Activated naive CD4-positive, alpha-beta T cell treated with anti-CD3 and anti-CD28 coated beads, Interleukin-2, amount 10 ng/mL, durations not matched to agents 7 days and 5 days (primary cell): ENCODE measurements around the gene ITSN1.

Source experiments
- CTCF ChIA-PET: fragments of 350-600 bp; sonication (Branson Sonifier 250); formaldehyde crosslinking; loops from one replicate; lab custom pipeline; 2021; ENCODE audit warnings: antibody characterized with exemption; lab: Charles Lee
- DNase-seq: peaks from one replicate; pipeline ENCODE4 v3.0.0-alpha.2; 2020
- H3K27ac Mint-ChIP-seq: one replicate; pipeline ENCODE4 v1.8.0; 2021; ENCODE audit warnings: mild to moderate bottlenecking, moderate library complexity, mixed read lengths
- H3K27me3 Mint-ChIP-seq: one replicate; pipeline ENCODE4 v1.8.0; 2021; ENCODE audit warnings: mild to moderate bottlenecking, mixed read lengths
- H3K36me3 Mint-ChIP-seq: one replicate; pipeline ENCODE4 v1.8.0; 2021; ENCODE audit warnings: mixed read lengths
- H3K4me1 Mint-ChIP-seq: one replicate; pipeline ENCODE4 v1.8.0; 2021; ENCODE audit warnings: mixed read lengths
- H3K4me3 Mint-ChIP-seq: one replicate; pipeline ENCODE4 v1.8.0; 2021; ENCODE audit warnings: mild to moderate bottlenecking, moderate library complexity, mixed read lengths
- H3K9me3 Mint-ChIP-seq: one replicate; pipeline ENCODE4 v1.8.0; 2021; ENCODE audit warnings: mixed read lengths

ITSN1 gene

DNA sequence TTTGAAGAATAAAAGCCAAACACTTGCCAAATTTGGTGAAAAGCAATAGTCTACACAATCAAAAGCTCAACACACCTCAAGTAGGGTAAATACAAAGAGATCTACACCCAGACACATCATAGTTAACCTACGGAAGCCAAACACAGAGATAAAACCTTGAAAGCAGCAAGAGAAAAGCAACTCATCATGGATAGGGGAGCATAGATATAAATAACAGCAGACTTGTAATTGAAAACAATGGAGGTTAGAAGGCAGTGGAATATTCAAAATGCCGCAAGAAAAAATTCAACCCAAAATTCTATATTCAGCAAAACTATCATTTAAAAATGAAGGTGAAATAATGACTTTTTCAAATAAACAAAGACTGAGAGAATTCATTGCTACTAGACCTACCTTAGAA, 105.1 kb downstream of the ITSN1 start:
- Mint-ChIP-seq H3K36me3 (no peaks in the 10 kb centered on the region), H3K27me3 (peaks cover 8% of the 10 kb centered on the region), H3K4me1 (no peaks in the 10 kb centered on the region), H3K27ac (no peak overlapping the region), H3K9me3 (peaks cover 15% of the 10 kb centered on the region), H3K4me3 (no peak overlapping the region)
- DNase-seq: no peak
- CTCF ChIA-PET: interaction anchor here (0.6 kb wide), 1 partner anchor 353 kb away, joined by 3 read pairs; no protein-coding TSS in a partner anchor

DNA sequence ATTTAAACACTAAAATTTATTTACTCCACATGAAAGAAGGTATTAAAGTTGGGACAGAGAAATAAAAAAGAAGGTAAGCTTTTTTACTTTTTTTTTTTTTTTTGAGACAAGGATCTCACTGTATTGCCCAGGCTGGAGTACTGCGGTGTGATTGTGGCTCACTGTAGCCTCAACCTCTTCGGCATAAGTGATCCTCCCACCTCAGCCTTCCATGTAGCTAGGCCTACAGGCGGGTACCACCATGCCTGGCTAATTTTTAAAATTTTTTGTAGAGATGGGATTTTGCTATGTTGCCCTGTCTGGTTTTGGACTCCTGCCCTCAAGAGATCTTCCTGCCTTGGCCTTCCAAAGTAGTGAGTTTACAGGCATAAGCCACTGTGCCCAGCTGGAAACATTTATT, 106.6 kb downstream of the ITSN1 start:
- Mint-ChIP-seq H3K27ac (no peak overlapping the region), H3K9me3 (peaks cover 15% of the 10 kb centered on the region), H3K36me3 (no peaks in the 10 kb centered on the region), H3K4me1 (no peaks in the 10 kb centered on the region), H3K27me3 (peaks cover 8% of the 10 kb centered on the region), H3K4me3 (no peak overlapping the region)
- CTCF ChIA-PET: no interaction called here
- DNase-seq: no peak

DNA sequence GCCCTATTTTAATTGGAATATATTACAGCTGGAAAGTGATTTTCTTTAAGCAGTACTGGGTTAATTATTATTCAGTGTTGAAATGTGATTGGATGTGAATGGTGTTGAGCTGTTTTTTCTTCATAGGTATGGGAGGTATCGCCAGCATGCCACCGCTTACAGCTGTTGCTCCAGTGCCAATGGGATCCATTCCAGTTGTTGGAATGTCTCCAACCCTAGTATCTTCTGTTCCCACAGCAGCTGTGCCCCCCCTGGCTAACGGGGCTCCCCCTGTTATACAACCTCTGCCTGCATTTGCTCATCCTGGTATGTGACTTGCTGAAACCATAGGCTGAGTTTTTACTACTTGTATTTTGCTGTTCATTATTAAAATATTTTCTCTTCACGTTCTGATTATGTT, 107.7 kb downstream of the ITSN1 start:
- no peak for DNase-seq
- Mint-ChIP-seq H3K27ac (no peak overlapping the region), H3K9me3 (peaks cover 15% of the 10 kb centered on the region), H3K4me3 (no peak overlapping the region), H3K27me3 (peaks cover 8% of the 10 kb centered on the region), H3K36me3 (no peaks in the 10 kb centered on the region), H3K4me1 (no peaks in the 10 kb centered on the region)
- CTCF ChIA-PET: no interaction called here

DNA sequence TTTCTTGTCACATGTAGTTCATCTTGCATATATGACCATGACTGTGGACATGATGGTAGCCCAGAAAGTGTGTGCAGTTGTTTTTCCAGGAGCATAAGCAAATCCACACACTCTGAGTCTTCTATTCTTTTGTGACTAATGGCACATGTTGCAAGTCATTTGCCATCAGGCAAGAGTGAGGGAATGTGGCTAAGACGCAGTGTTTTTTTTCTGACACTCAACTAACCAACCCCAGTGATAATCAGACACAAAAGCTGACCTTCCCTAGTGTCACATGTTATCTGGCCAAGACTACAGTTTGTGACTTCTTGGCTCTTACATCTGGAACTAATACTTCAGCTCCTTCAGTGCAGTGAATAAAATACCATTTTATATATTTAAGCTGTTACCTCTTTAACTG, 108.8 kb downstream of the ITSN1 start:
- Mint-ChIP-seq H3K27ac (no peak overlapping the region), H3K9me3 (peaks cover 14% of the 10 kb centered on the region), H3K36me3 (no peaks in the 10 kb centered on the region), H3K4me3 (no peak overlapping the region), H3K27me3 (peaks cover 8% of the 10 kb centered on the region), H3K4me1 (no peaks in the 10 kb centered on the region)
- no peak for DNase-seq
- CTCF ChIA-PET: no interaction called here

DNA sequence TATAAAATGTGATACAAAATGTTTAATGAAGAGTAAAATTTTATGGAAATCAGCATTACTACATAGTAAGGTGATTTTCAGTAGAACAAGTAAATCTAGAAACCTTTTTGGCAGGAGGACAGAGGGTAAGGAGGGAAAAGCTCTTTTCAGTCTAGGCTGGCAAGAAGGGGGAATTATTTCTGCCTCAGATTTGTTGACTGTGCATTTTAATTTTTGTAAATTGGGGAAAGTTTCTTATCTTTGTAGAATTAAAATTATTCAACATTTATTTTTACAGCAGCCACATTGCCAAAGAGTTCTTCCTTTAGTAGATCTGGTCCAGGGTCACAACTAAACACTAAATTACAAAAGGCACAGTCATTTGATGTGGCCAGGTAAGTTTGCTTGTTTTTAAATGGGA, 109.2 kb downstream of the ITSN1 start:
- no peak overlapping the region for H3K27ac Mint-ChIP-seq
- no peak for DNase-seq
- H3K9me3 Mint-ChIP-seq: peaks cover 10% of the 10 kb centered on the region
- no peaks in the 10 kb centered on the region for H3K36me3 Mint-ChIP-seq
- CTCF ChIA-PET: no interaction called here
- no peaks in the 10 kb centered on the region for H3K4me1 Mint-ChIP-seq
- peaks cover 6% of the 10 kb centered on the region for H3K27me3 Mint-ChIP-seq
- H3K4me3 Mint-ChIP-seq: no peak overlapping the region

DNA sequence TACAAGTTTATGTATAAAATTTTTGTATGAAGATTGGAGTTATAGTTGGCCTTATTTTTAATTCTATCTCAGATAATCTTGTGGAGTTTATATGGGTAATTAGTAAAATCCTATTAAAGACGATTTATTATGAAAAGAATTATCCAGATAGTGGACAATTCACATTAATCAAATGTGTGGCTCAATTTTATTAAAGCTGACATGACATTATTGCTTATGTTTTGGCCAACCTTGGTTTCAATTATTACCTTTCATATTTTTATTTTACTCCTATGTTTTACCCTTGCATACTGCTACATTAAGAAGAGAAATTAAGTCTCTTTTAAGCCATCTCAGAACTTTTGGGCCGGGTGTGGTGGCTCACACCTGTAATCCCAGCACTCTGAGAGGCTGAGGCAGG, 110.0 kb downstream of the ITSN1 start:
- H3K27me3 Mint-ChIP-seq: peaks cover 4% of the 10 kb centered on the region
- CTCF ChIA-PET: no interaction called here
- no peaks in the 10 kb centered on the region for H3K4me1 Mint-ChIP-seq
- H3K27ac Mint-ChIP-seq: no peak overlapping the region
- H3K36me3 Mint-ChIP-seq: no peaks in the 10 kb centered on the region
- H3K9me3 Mint-ChIP-seq: peaks cover 4% of the 10 kb centered on the region
- no peak overlapping the region for H3K4me3 Mint-ChIP-seq
- no peak for DNase-seq

DNA sequence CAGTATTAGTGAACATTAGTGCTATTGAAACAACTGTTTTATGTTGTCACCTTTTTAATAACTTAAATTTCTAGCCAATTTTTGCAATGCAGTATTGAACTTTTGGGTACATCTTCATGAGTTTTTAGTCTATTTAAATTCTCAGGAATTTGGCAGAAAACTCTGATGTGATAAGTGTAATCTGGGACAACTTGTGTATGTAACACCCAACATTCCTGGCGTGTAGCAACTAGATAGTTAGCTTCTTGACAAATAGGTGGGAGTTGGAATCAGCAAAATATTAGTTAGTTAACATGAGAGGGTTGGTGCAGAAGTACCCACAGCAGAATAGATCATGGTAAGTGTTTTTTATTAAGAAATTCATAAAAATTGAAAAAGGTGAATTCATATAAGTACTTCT, 111.6 kb downstream of the ITSN1 start:
- CTCF ChIA-PET: no interaction called here
- DNase-seq: no peak
- H3K4me3 Mint-ChIP-seq: no peak overlapping the region
- H3K36me3 Mint-ChIP-seq: no peaks in the 10 kb centered on the region
- H3K9me3 Mint-ChIP-seq: no peaks in the 10 kb centered on the region
- H3K27ac Mint-ChIP-seq: no peak overlapping the region
- no peaks in the 10 kb centered on the region for H3K4me1 Mint-ChIP-seq
- peaks cover 2% of the 10 kb centered on the region for H3K27me3 Mint-ChIP-seq

DNA sequence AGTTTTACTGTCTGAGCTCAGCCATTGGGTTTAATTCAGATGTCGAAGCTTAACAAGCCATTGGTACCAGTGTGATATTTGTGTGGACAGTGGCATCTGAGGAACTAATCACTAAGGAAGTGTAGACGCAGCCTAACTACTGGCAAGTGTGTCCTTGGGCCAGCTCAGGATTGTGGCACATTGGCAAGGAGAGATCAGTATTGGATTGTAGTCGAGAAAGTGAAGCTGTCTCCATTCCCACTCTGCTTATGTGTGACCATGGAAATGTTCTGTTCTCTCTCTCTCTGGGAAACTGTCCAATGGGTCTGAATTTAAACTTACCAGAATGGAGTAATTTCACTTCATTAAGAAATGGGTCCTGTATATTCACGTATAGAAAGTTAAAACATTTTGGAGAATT, 112.2 kb downstream of the ITSN1 start:
- CTCF ChIA-PET: no interaction called here
- Mint-ChIP-seq H3K36me3 (no peaks in the 10 kb centered on the region), H3K9me3 (no peaks in the 10 kb centered on the region), H3K4me3 (no peak overlapping the region), H3K27ac (no peak overlapping the region), H3K27me3 (no peaks in the 10 kb centered on the region), H3K4me1 (no peaks in the 10 kb centered on the region)
- no peak for DNase-seq

DNA sequence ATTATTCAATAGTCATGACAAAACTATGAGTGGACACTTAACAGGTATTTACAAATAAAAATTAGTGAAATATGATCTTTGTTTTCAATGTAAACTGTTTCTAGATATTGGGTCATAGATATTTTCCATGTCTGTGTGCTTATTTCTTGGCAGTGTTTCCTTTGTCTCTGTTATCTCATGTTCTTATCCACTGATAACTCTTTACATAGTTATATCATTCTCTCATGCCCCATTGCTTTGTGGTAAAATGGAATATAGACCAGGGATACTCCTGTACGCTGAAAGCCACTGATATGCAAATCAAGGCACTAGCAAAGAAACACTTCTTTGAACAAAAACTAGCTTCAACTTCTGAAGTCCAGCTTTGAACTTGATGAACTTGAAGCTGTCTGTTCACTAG, 113.1 kb downstream of the ITSN1 start:
- H3K4me3 Mint-ChIP-seq: no peak overlapping the region
- H3K27me3 Mint-ChIP-seq: no peaks in the 10 kb centered on the region
- H3K4me1 Mint-ChIP-seq: no peaks in the 10 kb centered on the region
- no peaks in the 10 kb centered on the region for H3K36me3 Mint-ChIP-seq
- no peaks in the 10 kb centered on the region for H3K9me3 Mint-ChIP-seq
- no peak for DNase-seq
- CTCF ChIA-PET: no interaction called here
- no peak overlapping the region for H3K27ac Mint-ChIP-seq

DNA sequence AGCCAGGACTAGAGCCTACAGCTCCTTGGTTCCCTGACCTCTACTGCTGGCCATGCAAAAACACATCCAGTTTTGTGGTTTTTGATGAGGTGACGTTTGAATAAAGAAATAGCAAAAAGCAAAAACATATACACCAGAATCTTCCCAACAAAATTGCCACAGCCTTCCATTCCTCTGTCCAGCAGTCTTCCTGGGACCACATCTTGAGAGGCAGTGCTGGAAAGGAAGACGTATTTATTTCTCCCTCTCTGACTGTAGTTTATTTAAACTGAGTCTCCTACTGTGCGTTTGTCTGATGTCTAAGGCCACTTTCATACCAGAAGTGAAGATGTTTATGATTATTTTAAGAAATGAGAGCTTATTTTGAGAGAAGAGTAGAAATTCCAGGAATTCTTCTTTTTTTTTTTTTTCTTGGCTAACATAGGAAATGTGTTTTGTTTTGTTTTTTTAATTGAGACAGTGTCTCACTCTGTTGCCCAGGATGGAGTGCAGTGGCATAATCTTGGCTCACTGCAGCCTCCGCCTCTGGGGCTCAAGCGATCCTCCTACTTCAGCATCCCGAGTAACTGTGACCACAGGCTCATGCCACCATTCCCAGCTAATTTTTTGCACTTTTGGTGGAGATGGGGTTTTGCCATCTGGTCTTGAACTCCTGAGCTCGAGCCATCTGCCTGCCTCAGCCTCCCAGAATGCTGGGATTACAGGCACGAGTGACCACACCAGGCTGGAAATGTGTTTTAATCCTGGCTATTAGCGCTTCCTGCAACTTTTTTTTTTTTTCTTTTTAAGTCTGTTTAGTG, 118.5 kb downstream of the ITSN1 start:
- no peak overlapping the region for H3K4me3 Mint-ChIP-seq
- no peak for DNase-seq
- H3K27me3 Mint-ChIP-seq: no peaks in the 10 kb centered on the region
- H3K9me3 Mint-ChIP-seq: no peaks in the 10 kb centered on the region
- H3K36me3 Mint-ChIP-seq: no peaks in the 10 kb centered on the region
- H3K4me1 Mint-ChIP-seq: no peaks in the 10 kb centered on the region
- no peak overlapping the region for H3K27ac Mint-ChIP-seq
- CTCF ChIA-PET: no interaction called here

DNA sequence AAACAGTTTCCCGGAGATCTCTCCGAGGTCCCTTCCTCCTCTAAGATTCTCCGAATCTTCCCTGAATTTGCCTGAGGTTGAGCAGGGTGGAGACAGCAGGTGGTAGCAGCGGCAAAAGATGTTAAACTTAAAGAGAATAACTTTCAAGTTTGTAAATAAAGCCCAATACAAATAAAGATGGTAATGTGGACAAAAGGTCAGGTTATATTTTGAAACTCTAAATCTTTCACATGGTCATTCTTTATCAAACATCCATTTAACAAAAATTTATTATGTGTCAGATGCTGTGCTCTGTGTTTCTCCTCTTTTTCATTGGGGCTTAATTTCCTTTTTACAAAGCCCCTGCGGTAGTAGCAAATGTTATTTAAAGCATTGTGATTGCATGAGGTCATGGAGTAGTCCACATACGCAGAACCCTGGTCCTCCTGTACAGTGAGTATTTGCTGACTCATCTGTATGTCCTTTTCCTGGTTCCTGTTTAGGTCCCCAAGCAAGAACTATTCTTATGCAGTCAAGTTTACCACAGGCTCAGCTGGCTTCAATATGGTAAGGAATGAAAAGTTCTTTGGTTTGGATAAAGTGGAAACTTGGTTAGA, 119.2 kb downstream of the ITSN1 start:
- Mint-ChIP-seq H3K36me3 (no peaks in the 10 kb centered on the region), H3K9me3 (no peaks in the 10 kb centered on the region), H3K4me1 (no peaks in the 10 kb centered on the region), H3K4me3 (no peak overlapping the region), H3K27ac (no peak overlapping the region), H3K27me3 (no peaks in the 10 kb centered on the region)
- no peak for DNase-seq
- CTCF ChIA-PET: no interaction called here

DNA sequence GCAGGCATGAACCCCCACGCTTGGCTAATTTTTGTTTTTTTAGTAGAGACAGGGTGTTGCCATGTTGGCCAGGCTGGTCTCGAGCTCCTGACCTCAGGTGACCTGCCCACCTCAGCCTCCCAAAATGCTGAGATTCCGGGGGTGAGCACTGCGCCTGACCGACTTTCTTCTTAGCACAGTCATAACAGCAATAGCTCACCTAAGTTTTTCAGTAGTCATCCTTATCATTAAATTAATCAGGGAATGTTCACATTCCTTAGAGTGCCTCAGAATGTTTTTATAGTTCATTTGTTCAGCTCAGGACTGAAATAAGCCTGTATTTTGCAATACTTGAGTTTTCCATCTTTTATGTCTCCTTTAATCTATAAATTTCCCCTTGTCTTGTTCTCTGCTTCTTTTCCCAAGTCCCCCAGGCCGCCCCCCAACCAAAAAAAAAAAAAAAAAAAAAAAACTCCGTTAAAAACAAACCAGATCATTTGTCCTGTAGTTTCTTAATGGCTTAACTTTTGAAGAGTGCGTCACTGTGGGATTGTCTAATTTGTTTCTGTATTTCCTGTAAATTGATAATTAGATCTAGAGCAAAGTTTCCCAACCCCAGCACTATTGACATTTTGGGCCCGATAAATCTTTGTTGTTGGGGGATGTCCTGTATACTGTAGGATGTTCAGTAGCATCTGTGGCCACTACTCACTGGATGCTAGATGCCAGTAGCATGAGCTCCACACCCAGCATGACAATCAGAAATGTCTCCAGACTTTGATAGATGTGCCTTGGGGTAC, 120.7 kb downstream of the ITSN1 start:
- Mint-ChIP-seq H3K4me1 (no peaks in the 10 kb centered on the region), H3K27me3 (no peaks in the 10 kb centered on the region), H3K36me3 (no peaks in the 10 kb centered on the region), H3K9me3 (no peaks in the 10 kb centered on the region), H3K27ac (no peak overlapping the region), H3K4me3 (no peak overlapping the region)
- DNase-seq: no peak
- CTCF ChIA-PET: interaction anchor here (0.7 kb wide), 1 partner anchor 55 kb away, joined by 5 read pairs; no protein-coding TSS in a partner anchor

DNA sequence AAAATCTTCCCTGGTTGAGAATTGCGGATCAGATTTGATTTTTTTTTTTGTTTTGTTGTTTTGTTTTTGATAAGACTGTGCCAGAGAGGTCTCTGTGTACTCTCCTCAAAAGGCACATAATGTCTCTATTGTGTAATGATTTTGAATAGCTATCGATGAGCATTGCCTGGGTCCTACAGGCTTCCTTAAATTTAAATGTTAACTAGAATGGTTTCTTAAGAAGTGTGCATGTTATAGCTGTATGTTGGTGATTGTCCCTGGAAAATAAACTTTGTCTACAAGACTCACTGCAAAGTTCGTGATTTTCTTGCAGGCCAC, 121.2 kb downstream of the ITSN1 start:
- no peak overlapping the region for H3K4me3 Mint-ChIP-seq
- no peaks in the 10 kb centered on the region for H3K4me1 Mint-ChIP-seq
- H3K27ac Mint-ChIP-seq: no peak overlapping the region
- DNase-seq: no peak
- no peaks in the 10 kb centered on the region for H3K27me3 Mint-ChIP-seq
- CTCF ChIA-PET: interaction anchor here (0.7 kb wide), 1 partner anchor 55 kb away, joined by 5 read pairs; no protein-coding TSS in a partner anchor
- H3K9me3 Mint-ChIP-seq: no peaks in the 10 kb centered on the region
- H3K36me3 Mint-ChIP-seq: no peaks in the 10 kb centered on the region

DNA sequence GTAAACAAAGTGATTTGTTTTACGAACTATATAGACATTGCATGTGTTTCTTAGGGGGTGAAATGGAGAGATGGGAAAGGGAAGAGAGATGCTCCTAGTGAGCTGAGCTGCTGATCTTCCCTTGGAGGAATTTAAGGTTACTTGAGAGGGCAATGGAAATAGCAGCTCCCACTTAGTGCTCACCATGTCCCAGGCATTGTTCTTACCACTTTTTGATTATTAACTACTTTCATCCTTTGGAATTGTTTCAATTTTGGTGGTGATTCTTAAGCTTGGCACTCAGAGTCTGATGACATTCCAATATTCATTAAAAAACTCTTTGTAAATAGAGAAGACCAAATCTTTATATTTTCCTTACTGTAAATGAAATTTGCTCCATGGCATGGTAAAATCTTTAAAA, 124.9 kb downstream of the ITSN1 start:
- CTCF ChIA-PET: no interaction called here
- H3K27me3 Mint-ChIP-seq: peaks cover 3% of the 10 kb centered on the region

DNA sequence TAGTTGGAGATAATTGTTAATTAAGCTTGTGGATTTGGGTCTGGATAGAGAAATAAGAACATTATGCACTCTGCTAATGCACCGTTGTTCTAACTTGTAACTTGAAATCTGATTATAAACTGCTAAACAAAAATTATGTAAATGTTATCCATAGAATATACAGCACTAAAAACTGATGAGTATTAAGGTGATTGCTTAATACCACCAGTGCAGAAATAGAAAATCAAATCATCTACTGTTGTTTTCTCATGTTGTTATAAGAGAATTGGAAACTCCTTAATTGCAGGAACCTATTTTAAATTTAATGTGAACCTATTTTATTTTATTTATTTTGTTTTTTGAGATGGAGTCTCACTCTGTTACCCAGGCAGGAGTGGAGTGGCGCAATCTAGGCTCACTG, 125.7 kb downstream of the ITSN1 start:
- Mint-ChIP-seq H3K36me3 (no peaks in the 10 kb centered on the region), H3K9me3 (no peaks in the 10 kb centered on the region), H3K4me3 (no peak overlapping the region), H3K27me3 (peaks cover 3% of the 10 kb centered on the region), H3K27ac (no peak overlapping the region), H3K4me1 (no peaks in the 10 kb centered on the region)
- CTCF ChIA-PET: no interaction called here
- DNase-seq: no peak

More for the DNA sequence above, 124.9 kb downstream of the ITSN1 start:
- Mint-ChIP-seq H3K4me1 (no peaks in the 10 kb centered on the region), H3K9me3 (no peaks in the 10 kb centered on the region), H3K4me3 (no peak overlapping the region), H3K27ac (no peak overlapping the region), H3K36me3 (no peaks in the 10 kb centered on the region)
- DNase-seq: no peak
